Measurements from ENCODE around the gene SMIM35.
"Not testable (repeated sequence)": the region's sequence is repeated elsewhere in the genome, so short reads cannot be mapped to it uniquely, and the experiment has no call there.

SMIM35 gene

DNA sequence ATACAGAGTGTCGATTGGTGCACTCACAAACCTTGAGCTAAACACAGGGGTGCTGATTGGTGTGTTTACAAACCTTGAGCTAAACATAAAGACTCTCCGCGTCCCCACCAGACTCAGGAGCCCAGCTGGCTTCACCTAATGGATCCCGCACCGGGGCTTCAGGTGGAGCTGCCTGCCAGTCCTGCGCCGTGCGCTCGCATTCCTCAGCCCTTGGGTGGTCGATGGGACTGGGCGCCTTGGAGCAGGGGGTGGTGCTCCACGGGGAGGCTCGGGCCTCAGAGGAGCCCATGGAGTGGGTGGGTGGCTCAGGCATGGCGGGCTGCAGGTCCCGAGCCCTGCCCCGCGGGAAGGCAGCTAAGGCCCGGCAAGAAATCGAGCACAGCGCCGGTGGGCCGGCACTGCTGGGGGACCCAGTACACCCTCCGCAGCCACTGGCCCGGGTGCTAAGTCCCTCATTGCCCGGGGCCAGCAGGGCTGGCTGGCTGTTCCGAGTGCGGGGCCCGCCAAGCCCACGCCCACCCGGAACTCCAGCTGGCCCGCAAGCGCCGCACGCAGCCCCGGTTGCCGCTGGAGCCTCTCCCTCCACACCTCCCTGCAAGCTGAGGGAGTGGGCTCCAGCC is 108.4 kb downstream of the SMIM35 start:
- DNase-seq: not testable (repeated sequence)

DNA sequence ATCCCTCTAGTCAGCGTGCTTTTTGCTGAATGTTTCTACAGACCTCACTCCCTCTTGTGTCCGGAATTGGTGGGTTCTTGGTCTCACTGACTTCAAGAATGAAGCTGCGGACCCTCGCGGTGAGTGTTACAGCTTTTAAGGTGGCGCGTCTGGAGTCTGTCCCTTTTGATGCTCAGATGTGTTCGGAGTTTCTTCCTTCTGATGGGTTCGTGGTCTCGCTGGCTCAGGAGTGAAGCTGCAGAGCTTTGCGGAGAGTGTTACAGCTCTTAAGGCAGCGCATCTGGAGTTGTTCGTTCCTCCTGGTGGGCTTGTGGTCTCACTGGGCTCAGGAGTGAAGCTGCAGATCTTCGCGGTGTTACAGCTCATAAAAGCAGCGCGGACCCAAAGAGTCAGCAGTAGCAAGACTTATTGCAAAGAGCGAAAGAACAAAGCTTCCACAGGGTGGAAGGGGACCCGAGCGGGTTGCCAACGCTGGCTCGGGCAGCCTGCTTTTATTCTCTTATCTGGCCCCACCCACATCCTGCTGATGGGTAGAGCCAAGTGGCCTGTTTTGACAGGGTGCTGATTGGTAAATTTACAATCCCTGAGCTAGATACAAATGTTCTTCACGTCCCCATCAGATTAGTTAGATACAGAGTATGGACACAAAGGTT is 109.0 kb downstream of the SMIM35 start:
- not testable (repeated sequence) for DNase-seq

DNA sequence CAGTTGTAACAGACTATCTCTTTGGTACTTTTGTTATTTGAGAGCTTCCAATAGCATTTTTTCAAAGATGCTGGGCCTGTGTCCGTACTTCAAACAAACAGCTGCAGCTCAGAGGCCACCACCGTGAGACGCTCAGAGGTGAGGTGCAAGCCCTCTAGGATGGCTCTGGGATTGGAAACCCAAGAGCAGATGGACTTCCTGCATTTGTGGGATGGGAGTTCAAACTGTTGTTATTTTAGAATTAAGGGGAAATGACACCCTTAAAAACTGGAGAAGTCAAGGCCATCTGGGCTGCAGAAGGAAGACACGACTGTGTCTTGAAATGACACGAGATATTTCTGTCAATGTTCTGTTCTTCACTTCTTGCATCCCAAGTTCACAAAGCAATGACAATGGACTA is 109.7 kb downstream of the SMIM35 start:
- DNase-seq: no peak

DNA sequence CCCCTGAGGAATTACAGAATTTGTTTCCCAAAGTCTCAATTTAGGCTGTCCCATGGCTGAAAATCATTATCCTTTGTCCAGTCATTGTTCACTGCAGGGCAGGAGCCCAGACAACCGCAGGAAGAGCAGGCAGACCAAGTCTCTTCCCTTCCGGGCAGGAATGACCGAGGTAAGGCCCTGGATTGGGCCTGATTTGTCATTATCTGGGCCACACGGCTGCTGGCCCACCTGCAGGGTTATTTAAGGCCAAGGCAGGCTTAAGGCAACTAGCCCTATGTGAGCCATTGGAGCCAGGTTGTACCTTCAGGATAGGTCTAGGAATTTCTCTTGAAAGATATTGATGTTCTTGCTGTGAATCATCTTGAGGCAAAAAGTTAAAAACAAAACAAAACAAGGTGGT is 110.3 kb downstream of the SMIM35 start:
- no peak for DNase-seq

DNA sequence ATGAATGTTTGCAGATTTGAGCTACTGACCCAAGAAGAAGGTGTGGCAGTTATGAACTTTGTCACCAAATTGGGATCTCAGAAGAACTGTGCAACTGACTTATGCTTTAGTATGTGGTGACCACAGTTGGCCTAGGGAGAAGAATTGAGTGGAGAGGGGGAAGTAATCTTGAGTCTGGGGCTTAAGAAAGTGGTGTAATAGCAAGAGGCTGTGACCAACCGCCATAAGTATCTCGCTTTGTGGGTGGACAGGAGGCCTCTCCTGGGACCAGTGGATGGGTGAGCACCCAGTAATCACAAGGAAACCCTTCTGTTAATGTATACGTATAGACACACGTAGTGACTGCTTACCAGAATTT is 113.3 kb downstream of the SMIM35 start:
- no peak for DNase-seq

DNA sequence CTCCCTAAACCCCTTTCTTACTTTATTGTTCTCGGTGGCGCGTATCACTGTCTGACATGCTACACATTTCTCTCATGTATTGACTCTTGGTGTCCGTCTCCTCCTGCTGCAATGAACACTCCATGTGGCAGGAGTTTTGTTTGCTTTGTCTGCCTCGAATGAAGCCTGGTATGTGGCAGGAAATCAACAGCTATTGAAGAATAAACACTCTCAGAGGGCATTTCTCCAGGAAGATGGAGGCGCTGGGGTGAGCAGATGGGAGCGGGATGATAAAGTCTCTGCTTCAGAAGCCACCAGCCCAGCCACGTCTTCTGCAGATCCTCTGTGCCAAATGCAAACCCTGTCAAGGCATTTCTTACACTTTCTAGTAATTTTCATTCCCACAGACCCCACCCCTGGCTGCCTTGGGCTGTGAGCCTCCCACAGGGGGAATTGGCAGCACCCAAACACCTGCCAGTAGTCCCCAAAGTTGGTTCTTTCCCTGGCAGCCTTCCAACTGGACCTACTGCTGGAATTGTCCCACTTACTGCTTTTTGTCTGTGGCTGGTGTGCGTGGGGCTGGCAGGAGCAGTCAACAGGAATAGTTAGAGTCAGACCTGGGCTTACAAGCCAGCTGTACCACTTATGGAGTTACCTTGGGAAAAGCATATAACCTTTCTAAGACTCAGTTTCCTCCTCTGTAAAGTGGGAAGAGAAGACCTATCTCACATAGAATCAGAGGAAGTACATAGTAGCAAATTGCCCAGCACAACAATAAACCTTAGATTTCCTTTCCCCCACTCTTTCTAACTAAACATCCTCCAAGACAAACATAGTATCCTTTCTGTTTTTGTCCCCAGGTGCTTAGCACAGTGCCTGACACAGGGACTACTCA is 113.9 kb downstream of the SMIM35 start:
- DNase-seq: peak; percentile 63

DNA sequence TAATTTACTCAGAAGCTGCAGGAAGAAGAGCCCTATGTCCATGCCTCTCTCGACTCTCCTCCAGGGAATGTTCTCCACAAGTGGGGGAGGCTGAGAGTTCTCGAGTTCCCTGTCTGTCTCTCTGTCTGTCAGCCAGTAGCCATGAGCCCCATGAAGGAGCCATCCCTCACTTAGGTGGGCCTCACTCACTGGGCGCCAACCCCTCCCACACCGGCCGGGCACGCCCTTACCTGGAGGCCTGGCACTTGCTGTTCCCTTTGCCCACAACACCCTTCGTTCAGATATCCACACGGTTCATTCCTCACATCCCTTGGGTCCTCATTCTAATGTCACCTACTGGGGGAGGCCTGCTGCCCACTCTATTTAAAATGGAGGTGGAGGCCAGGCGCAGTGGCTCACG is 114.7 kb downstream of the SMIM35 start:
- no peak for DNase-seq

DNA sequence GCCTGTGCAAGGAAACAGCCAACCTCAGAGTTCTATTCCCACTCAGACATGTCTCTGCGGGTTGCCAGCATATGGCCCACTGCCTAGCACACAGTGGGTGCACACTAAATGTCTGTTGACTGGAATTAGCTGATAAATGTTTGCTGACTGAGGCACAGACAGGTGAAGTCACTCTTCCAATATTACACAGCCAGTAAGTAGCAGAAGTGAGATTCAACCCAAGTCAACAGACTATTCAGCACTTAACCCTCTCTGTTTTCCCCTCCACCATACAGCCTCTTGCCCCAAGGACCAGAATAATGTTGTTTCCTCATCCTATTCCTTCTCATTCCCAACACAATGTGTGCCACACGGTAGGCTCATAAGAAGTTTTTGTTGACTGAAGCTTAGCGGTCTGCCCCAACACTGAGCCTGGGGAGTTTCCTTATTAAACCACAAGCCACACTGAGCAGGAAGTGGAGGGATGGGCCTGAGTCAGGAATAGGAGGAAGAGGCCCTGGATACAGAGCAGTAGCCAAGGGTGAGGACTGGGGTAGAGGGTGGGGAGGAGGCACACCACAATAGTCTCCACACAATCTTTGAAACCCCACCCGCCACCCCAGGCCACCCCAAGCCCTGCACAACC is 116.3 kb downstream of the SMIM35 start:
- DNase-seq: no peak

DNA sequence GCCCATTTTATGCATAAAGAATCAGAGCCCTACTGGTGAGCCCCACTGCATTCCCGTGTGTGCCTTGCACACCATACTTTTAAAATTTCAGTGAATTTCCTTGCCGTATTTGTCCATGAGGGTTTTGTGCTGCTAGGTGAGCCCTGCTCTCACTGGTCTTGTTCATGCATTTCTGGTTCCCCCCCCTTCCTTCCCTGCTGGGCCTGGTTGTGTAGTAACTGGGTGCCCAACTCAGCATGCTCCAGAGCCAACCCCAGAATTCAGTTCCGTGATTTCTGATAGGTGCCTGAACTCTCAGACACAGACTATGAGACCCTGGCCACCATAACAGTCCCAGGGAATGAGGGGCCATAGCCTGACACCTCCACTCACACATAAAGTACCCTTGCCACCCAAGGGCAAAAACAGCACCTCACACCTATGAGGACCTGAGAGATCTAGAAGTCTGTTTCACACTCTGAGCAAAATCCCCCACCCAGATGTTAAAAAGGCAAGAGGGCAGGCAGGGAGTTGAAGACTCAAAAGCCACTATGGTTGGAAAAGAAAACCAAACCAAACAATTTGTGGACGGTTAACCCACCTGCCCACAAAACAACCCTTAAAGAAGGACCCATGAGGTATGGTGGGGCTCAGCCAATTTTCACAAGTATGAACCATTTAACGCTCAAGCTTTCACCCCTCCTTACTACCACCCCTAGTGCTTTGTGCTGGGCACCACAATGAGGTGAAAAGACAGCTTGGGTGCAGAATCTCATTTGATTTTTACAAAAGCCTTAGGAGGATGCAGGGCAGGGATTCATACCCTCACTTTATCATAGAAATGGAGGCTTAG is 117.4 kb downstream of the SMIM35 start:
- DNase-seq: no peak

DNA sequence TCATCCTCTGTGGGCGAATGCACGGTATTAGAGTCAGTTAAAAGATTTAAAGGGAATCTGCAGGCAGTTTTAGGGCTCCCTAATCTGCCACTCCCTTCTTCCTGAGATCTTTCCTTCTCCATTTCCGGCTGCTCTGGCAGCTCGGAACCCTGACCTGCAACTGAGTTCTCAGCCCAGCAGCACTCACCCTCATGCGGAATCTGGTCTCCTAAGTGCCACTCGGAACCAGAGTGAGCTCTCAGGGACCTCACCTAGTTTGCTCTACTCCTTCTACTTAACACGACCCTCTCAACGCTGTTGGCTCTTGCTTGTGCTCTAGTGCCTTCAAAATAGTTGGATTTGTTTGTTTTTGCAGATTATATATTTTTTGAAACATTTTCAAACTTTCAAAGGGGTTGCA is 119.9 kb downstream of the SMIM35 start:
- DNase-seq: no peak

DNA sequence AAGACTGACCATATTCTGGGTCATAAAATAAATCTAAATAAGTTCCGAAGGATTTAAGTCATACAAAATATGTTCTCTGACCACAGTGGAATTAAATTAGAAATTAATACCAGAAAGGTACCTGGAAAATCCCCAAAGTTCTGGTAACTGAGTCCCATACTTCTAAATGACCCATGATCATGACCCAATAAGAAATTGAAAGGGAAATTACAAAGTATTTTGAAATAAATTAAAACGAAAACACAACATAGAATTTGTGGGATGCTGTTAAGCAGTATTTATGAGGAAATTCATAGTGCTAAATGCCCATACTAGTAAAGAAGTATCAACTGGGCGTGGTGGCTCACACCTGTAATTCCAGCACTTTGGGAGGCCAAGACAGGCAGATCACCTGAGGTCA is 123.9 kb downstream of the SMIM35 start:
- no peak for DNase-seq

DNA sequence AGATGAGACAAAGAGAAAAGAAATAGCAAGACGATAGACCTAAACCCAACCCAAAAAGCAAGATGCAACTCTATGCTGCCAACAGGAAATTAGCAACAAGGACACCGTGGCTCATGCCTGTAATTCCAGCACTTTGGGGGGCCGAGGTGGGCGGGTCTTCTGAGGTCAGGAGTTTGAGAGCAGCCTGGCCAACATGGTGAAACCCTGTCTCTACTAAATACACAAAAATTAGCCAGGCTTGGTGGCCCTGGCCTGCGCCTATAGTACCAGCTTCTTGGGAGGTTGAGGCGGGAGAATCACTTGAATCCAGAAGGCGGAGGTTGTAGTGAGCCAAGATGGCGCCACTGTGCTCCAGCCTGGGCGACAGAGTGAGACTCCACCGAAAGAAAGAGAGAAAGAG is 124.9 kb downstream of the SMIM35 start:
- no peak for DNase-seq

DNA sequence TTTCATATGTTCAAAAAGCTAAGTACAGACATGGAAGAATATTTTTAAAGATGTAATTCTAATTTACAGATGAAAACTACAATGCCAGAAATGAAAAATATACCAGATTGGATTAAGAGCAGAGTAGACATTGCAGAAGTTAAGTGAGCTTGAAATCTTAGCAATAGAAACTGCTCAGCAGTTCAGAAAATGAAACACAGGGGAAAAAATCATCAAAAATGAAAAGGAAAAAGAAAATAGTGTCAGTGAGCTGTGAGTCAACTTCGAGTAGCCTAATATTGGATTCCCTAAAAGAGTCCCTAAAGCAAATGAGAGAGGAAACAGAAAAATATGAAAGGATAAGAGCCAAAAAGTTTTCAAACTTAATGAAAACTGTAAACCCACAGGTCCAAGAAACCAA is 126.4 kb downstream of the SMIM35 start:
- DNase-seq: no peak

DNA sequence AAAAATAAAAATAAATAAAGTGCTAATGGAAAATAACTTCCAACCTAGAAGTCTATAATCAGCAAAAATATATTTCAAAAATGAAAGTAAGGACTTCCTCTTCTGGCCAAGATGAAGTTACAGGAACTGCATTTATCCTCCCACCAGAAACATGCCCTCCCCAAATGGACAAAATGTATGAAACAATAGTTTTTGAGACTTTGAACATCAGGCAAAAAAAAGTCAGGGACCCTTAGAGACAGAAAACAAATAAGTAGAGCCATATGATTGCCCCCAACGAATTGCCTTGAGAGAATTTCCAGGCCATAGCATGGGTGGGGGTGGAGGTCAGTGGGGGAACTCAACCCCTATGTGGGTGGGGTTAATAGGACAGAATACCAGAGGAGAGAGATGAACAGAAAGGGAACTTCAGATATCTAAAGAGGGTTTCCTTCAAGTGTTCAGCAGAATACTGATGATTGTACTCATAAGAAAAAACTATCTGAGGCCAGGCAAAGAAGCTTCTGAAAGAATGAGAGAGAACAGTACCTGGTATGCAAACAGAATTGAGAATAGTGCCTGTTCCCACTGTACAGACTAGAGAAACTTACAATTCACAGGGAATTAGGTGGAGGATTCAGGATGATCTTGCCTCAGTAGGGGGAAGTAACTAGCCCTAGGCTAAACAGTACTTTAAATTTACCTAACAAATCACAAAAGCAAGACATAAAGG is 127.2 kb downstream of the SMIM35 start:
- no peak for DNase-seq

DNA sequence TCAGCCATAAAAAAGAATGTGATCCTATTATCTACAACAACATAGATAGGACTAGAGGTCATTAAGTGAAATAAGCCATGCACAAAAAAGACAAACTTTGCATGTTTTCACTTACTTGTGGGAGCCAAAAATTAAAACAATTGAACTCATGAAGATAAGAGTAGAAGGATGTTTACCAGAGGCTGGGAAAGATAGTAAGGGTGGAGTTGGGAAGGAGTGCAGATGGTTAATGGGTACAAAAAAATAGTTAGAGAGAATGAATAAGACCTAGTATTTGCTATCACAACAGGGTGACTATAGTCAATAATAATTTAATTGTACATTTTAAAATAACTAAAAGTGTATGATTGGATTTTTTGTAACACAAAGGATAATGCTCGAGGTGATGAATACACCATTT is 127.8 kb downstream of the SMIM35 start:
- DNase-seq: no peak
